Central memory CD8-positive, alpha-beta T cell (primary cell): ENCODE data around the gene OPTC.
A peak's percentile ranks its signal among the peaks of the same experiment; 100 is the strongest.

ENCODE experiments used
- ATAC-seq: fragments of 150-1000 bp; cut with Tn5 transposase; replicated peaks from 2 replicates; pipeline ENCODE4 v1.10.0; 2022; ENCODE audit warnings: mild to moderate bottlenecking, moderate FRiP score, moderate number of reproducible peaks; ENCODE audit not compliant: poor library complexity, severe bottlenecking; ENCODE audit errors: extremely low read depth
- DNase-seq, 2 donors: peaks; one replicate each; pipeline ENCODE4 v3.0.0; 2021; ENCODE audit warnings: low spot score in 2 of 2
- H3K27ac Mint-ChIP-seq: one replicate; pipeline ENCODE4 v1.8.0; 2022; ENCODE audit warnings: low read depth, mild to moderate bottlenecking, moderate library complexity, mixed read lengths
- H3K27me3 Mint-ChIP-seq: one replicate; pipeline ENCODE4 v1.8.0; 2022; ENCODE audit warnings: mixed read lengths
- H3K36me3 Mint-ChIP-seq: one replicate; pipeline ENCODE4 v1.8.0; 2022; ENCODE audit warnings: mild to moderate bottlenecking, moderate library complexity, mixed read lengths; ENCODE audit not compliant: insufficient read depth
- H3K4me1 Mint-ChIP-seq: one replicate; pipeline ENCODE4 v1.8.0; 2022; ENCODE audit warnings: mixed read lengths
- H3K4me3 Mint-ChIP-seq: one replicate; pipeline ENCODE4 v1.8.0; 2022; ENCODE audit warnings: mild to moderate bottlenecking, moderate library complexity, mixed read lengths
- H3K9me3 Mint-ChIP-seq: one replicate; pipeline ENCODE4 v1.8.0; 2022; ENCODE audit warnings: mixed read lengths

Gene OPTC

GRCh38 chr1:203524824-203525223, 30.9 kb downstream of the OPTC start:
- H3K27ac Mint-ChIP-seq: no peak overlapping the region
- H3K27me3 Mint-ChIP-seq: no peaks in the 10 kb centered on the region
- ATAC-seq: no peak

GRCh38 chr1:203525685-203526084, 31.7 kb downstream of the OPTC start:
- H3K4me3 Mint-ChIP-seq: no peak overlapping the region
- H3K27ac Mint-ChIP-seq: no peak overlapping the region
- no peak for DNase-seq
- no peaks in the 10 kb centered on the region for H3K4me1 Mint-ChIP-seq
- no peaks in the 10 kb centered on the region for H3K9me3 Mint-ChIP-seq
- no peaks in the 10 kb centered on the region for H3K27me3 Mint-ChIP-seq
- no peak for ATAC-seq
- H3K36me3 Mint-ChIP-seq: no peaks in the 10 kb centered on the region

More at GRCh38 chr1:203524824-203525223, 30.9 kb downstream of the OPTC start:
- H3K9me3 Mint-ChIP-seq: no peaks in the 10 kb centered on the region
- no peaks in the 10 kb centered on the region for H3K4me1 Mint-ChIP-seq
- DNase-seq: no peak
- no peak overlapping the region for H3K4me3 Mint-ChIP-seq
- no peaks in the 10 kb centered on the region for H3K36me3 Mint-ChIP-seq

- no peak for DNase-seq
- no peaks in the 10 kb centered on the region for H3K27me3 Mint-ChIP-seq
- H3K36me3 Mint-ChIP-seq: no peaks in the 10 kb centered on the region
- no peaks in the 10 kb centered on the region for H3K4me1 Mint-ChIP-seq
- no peak for ATAC-seq
- H3K4me3 Mint-ChIP-seq: no peak overlapping the region
- no peak overlapping the region for H3K27ac Mint-ChIP-seq
- H3K9me3 Mint-ChIP-seq: no peaks in the 10 kb centered on the region
Observed at GRCh38 chr1:203526130-203526529, 32.2 kb downstream of the OPTC start.

- Mint-ChIP-seq H3K4me3 (no peak overlapping the region), H3K4me1 (no peaks in the 10 kb centered on the region), H3K27me3 (no peaks in the 10 kb centered on the region), H3K9me3 (no peaks in the 10 kb centered on the region), H3K36me3 (no peaks in the 10 kb centered on the region), H3K27ac (no peak overlapping the region)
- DNase-seq (no peak), ATAC-seq (no peak)
Observed at GRCh38 chr1:203526572-203526971, 32.6 kb downstream of the OPTC start.

- ATAC-seq (no peak), DNase-seq (no peak)
- Mint-ChIP-seq H3K4me3 (no peak overlapping the region), H3K27me3 (no peaks in the 10 kb centered on the region), H3K4me1 (no peaks in the 10 kb centered on the region), H3K27ac (no peak overlapping the region), H3K36me3 (no peaks in the 10 kb centered on the region), H3K9me3 (no peaks in the 10 kb centered on the region)
Observed at GRCh38 chr1:203527013-203527412, 33.1 kb downstream of the OPTC start.

GRCh38 chr1:203528063-203528462, 34.1 kb downstream of the OPTC start:
- Mint-ChIP-seq H3K27me3 (no peaks in the 10 kb centered on the region), H3K27ac (no peak overlapping the region), H3K4me3 (no peak overlapping the region), H3K36me3 (no peaks in the 10 kb centered on the region), H3K4me1 (no peaks in the 10 kb centered on the region), H3K9me3 (no peaks in the 10 kb centered on the region)
- no peak for DNase-seq
- no peak for ATAC-seq

GRCh38 chr1:203528976-203529835, 35.3 kb downstream of the OPTC start:
- DNase-seq: no peak
- H3K27me3 Mint-ChIP-seq: no peaks in the 10 kb centered on the region
- H3K27ac Mint-ChIP-seq: no peak overlapping the region
- ATAC-seq: no peak
- no peaks in the 10 kb centered on the region for H3K36me3 Mint-ChIP-seq
- H3K9me3 Mint-ChIP-seq: no peaks in the 10 kb centered on the region
- no peaks in the 10 kb centered on the region for H3K4me1 Mint-ChIP-seq
- H3K4me3 Mint-ChIP-seq: no peak overlapping the region

GRCh38 chr1:203531063-203531462, 37.1 kb downstream of the OPTC start:
- Mint-ChIP-seq H3K27ac (no peak overlapping the region), H3K9me3 (no peaks in the 10 kb centered on the region), H3K27me3 (no peaks in the 10 kb centered on the region), H3K4me1 (no peaks in the 10 kb centered on the region), H3K36me3 (no peaks in the 10 kb centered on the region), H3K4me3 (no peak overlapping the region)
- DNase-seq: no peak
- ATAC-seq: no peak

GRCh38 chr1:203534012-203534411, 40.1 kb downstream of the OPTC start:
- H3K9me3 Mint-ChIP-seq: no peaks in the 10 kb centered on the region
- ATAC-seq: no peak
- H3K27ac Mint-ChIP-seq: no peak overlapping the region
- H3K36me3 Mint-ChIP-seq: peaks cover 3% of the 10 kb centered on the region
- no peaks in the 10 kb centered on the region for H3K27me3 Mint-ChIP-seq
- DNase-seq: no peak
- no peak overlapping the region for H3K4me3 Mint-ChIP-seq
- peaks cover 25% of the 10 kb centered on the region for H3K4me1 Mint-ChIP-seq

- no peak for DNase-seq
- H3K36me3 Mint-ChIP-seq: peaks cover 3% of the 10 kb centered on the region
Observed at GRCh38 chr1:203534526-203534925, 40.6 kb downstream of the OPTC start.

GRCh38 chr1:203536575-203536974, 42.6 kb downstream of the OPTC start:
- peaks cover 25% of the 10 kb centered on the region for H3K4me1 Mint-ChIP-seq
- ATAC-seq (no peak), DNase-seq (no peak)
- H3K27ac Mint-ChIP-seq: peak overlapping the region; percentile 54
- no peaks in the 10 kb centered on the region for H3K27me3 Mint-ChIP-seq
- no peaks in the 10 kb centered on the region for H3K9me3 Mint-ChIP-seq
- no peak overlapping the region for H3K4me3 Mint-ChIP-seq
- peaks cover 3% of the 10 kb centered on the region for H3K36me3 Mint-ChIP-seq

More at GRCh38 chr1:203534526-203534925, 40.6 kb downstream of the OPTC start:
- Mint-ChIP-seq H3K27ac (no peak overlapping the region), H3K4me3 (no peak overlapping the region), H3K9me3 (no peaks in the 10 kb centered on the region), H3K4me1 (peaks cover 25% of the 10 kb centered on the region), H3K27me3 (no peaks in the 10 kb centered on the region)
- ATAC-seq: no peak

- H3K27ac Mint-ChIP-seq: peak overlapping the region; percentile 54
- H3K9me3 Mint-ChIP-seq: no peaks in the 10 kb centered on the region
- H3K4me1 Mint-ChIP-seq: peaks cover 25% of the 10 kb centered on the region
- H3K36me3 Mint-ChIP-seq: peaks cover 3% of the 10 kb centered on the region
- H3K27me3 Mint-ChIP-seq: no peaks in the 10 kb centered on the region
- ATAC-seq: no peak
- H3K4me3 Mint-ChIP-seq: no peak overlapping the region
- DNase-seq: no peak
Observed at GRCh38 chr1:203536980-203537455, 43.1 kb downstream of the OPTC start.

- peak in 1 of 2 donors; percentile 43 for DNase-seq
- Mint-ChIP-seq H3K27ac (peak overlapping the region; percentile 58), H3K4me1 (peaks cover 25% of the 10 kb centered on the region), H3K4me3 (no peak overlapping the region), H3K36me3 (peaks cover 3% of the 10 kb centered on the region), H3K27me3 (no peaks in the 10 kb centered on the region), H3K9me3 (no peaks in the 10 kb centered on the region)
- ATAC-seq: peak; percentile 86
Observed at GRCh38 chr1:203537806-203538464, 44.0 kb downstream of the OPTC start.
